ENCODE data around the gene CLK2. TPM values are rescaled to one million over a fixed set of nuclear protein-coding genes. Genes with fewer than 3 reads are reported as not detected.

CLK2 gene
- total and polyA plus RNA-seq, 2 of the 8 experiments (the other 6 are each of a cell fraction or from before 2014, with no cell fraction given), result 62.2 to 76.0 TPM

- TF ChIP-seq, protein P1, sequence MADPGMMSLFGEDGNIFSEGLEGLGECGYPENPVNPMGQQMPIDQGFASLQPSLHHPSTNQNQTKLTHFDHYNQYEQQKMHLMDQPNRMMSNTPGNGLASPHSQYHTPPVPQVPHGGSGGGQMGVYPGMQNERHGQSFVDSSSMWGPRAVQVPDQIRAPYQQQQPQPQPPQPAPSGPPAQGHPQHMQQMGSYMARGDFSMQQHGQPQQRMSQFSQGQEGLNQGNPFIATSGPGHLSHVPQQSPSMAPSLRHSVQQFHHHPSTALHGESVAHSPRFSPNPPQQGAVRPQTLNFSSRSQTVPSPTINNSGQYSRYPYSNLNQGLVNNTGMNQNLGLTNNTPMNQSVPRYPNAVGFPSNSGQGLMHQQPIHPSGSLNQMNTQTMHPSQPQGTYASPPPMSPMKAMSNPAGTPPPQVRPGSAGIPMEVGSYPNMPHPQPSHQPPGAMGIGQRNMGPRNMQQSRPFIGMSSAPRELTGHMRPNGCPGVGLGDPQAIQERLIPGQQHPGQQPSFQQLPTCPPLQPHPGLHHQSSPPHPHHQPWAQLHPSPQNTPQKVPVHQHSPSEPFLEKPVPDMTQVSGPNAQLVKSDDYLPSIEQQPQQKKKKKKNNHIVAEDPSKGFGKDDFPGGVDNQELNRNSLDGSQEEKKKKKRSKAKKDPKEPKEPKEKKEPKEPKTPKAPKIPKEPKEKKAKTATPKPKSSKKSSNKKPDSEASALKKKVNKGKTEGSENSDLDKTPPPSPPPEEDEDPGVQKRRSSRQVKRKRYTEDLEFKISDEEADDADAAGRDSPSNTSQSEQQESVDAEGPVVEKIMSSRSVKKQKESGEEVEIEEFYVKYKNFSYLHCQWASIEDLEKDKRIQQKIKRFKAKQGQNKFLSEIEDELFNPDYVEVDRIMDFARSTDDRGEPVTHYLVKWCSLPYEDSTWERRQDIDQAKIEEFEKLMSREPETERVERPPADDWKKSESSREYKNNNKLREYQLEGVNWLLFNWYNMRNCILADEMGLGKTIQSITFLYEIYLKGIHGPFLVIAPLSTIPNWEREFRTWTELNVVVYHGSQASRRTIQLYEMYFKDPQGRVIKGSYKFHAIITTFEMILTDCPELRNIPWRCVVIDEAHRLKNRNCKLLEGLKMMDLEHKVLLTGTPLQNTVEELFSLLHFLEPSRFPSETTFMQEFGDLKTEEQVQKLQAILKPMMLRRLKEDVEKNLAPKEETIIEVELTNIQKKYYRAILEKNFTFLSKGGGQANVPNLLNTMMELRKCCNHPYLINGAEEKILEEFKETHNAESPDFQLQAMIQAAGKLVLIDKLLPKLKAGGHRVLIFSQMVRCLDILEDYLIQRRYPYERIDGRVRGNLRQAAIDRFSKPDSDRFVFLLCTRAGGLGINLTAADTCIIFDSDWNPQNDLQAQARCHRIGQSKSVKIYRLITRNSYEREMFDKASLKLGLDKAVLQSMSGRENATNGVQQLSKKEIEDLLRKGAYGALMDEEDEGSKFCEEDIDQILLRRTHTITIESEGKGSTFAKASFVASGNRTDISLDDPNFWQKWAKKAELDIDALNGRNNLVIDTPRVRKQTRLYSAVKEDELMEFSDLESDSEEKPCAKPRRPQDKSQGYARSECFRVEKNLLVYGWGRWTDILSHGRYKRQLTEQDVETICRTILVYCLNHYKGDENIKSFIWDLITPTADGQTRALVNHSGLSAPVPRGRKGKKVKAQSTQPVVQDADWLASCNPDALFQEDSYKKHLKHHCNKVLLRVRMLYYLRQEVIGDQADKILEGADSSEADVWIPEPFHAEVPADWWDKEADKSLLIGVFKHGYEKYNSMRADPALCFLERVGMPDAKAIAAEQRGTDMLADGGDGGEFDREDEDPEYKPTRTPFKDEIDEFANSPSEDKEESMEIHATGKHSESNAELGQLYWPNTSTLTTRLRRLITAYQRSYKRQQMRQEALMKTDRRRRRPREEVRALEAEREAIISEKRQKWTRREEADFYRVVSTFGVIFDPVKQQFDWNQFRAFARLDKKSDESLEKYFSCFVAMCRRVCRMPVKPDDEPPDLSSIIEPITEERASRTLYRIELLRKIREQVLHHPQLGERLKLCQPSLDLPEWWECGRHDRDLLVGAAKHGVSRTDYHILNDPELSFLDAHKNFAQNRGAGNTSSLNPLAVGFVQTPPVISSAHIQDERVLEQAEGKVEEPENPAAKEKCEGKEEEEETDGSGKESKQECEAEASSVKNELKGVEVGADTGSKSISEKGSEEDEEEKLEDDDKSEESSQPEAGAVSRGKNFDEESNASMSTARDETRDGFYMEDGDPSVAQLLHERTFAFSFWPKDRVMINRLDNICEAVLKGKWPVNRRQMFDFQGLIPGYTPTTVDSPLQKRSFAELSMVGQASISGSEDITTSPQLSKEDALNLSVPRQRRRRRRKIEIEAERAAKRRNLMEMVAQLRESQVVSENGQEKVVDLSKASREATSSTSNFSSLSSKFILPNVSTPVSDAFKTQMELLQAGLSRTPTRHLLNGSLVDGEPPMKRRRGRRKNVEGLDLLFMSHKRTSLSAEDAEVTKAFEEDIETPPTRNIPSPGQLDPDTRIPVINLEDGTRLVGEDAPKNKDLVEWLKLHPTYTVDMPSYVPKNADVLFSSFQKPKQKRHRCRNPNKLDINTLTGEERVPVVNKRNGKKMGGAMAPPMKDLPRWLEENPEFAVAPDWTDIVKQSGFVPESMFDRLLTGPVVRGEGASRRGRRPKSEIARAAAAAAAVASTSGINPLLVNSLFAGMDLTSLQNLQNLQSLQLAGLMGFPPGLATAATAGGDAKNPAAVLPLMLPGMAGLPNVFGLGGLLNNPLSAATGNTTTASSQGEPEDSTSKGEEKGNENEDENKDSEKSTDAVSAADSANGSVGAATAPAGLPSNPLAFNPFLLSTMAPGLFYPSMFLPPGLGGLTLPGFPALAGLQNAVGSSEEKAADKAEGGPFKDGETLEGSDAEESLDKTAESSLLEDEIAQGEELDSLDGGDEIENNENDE (IDR thresholded peaks at IDR 0.05; ENCODE audit: insufficient replicate concordance, low read length), result no peak
- TF ChIP-seq GABPA (IDR thresholded peaks at IDR 0.05; ENCODE audit: borderline replicate concordance, insufficient read depth, low read length) (peak; percentile 34; the same call in 1 of the 2 replicates), CTCF (IDR thresholded peaks at IDR 0.05; ENCODE audit: control extremely low read depth in 1 of 3, insufficient read depth in 1 of 3, low read depth in 1 of 3, low read length in 3 of 3) (no peak), SUZ12 (IDR thresholded peaks at IDR 0.05; ENCODE audit: low read length) (no peak), BACH1 (IDR thresholded peaks at IDR 0.05; ENCODE audit: low read length) (peak; percentile 37; the same call in 1 of the 2 replicates), CREB1 (IDR thresholded peaks at IDR 0.05) (peak; percentile 90), SIN3A (conservative IDR thresholded peaks at IDR 0.05 in 1 of 2, IDR thresholded peaks at IDR 0.05 in 1 of 2; ENCODE audit: low read depth in 1 of 2, low read length in 2 of 2) (peak in 1 of 2 experiments; percentile 89; a peak in 2 of 4 replicates)
Measured at GRCh38 chr1:155261852-155262673, 11.2 kb downstream of the CLK2 start, which contains the start of gene SCAMP3 (continued).

Measured in H1 (cell line).